HG03159 (cell line): ENCODE data around the gene WRAP73.

ENCODE experiments used
- ATAC-seq: cut with Tn5 transposase; IDR thresholded peaks from one replicate; pipeline ENCODE4 v1.9.1; 2021; ENCODE audit warnings: mild to moderate bottlenecking, moderate library complexity; ENCODE audit not compliant: unreplicated experiment

WRAP73 gene

GRCh38 chr1:3650248-3651025 is 534 bp upstream of the WRAP73 start:
- no peak for ATAC-seq

DNA sequence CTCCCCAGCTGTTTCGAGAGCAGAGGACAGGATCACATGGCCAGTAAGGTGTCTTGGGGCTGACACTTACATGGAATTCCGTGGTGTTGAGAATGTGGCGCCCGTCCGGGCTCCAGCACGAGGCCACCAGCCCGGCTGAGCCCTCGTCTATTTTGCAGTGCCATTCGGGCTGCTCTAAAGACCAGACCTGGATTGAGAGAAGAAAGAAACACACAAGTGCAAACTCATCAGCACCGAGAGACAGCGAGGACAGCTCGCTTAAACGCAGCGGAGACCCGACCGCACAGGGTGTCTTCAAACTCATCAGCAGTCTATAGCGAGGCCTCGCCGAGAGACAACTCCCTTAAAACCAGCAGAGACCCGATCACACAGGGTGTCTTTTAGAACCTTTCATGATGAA is 3.3 kb downstream of the WRAP73 start:
- ATAC-seq: no peak

GRCh38 chr1:3645666-3646355 is 4.1 kb downstream of the WRAP73 start:
- no peak for ATAC-seq

- ATAC-seq: no peak
Observed at GRCh38 chr1:3645247-3645646, 4.7 kb downstream of the WRAP73 start.

- no peak for ATAC-seq
Observed at GRCh38 chr1:3644273-3644672, 5.6 kb downstream of the WRAP73 start.

DNA sequence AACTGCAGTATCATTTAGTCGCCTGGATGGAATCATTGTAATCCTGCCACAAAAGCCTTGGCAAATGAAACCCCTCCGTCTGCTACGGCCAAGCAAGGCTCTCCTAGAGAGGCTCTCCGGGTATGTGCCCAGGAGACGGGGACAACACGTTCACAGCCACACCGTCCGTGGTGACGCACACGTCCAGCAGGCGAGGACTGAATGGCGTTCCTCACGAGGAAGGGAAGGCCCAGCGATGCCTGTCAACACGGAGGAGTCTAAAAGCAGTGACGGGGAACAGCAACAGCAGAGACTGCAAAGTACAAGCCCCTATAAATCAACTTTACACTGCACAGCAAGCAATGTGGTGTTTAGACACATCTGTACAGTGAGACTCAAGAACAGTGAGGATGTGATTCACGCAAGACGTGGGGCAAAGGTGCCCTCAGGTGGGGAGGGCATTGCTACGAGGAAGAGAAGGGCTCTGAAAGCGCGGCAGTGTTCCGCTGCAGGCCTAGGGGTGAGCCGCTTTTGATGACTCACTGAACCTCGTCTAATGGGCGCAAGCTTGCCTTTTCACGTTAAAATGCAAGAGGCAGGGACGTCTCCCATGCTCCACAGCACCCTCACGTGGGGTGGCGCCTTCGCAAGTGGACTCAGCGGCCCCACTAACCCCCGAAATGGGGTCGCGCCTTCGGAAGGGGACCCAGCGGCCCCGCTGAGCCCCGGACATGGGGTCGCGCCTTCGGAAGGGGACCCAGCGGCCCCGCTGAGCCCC is 6.8 kb downstream of the WRAP73 start:
- no peak for ATAC-seq

DNA sequence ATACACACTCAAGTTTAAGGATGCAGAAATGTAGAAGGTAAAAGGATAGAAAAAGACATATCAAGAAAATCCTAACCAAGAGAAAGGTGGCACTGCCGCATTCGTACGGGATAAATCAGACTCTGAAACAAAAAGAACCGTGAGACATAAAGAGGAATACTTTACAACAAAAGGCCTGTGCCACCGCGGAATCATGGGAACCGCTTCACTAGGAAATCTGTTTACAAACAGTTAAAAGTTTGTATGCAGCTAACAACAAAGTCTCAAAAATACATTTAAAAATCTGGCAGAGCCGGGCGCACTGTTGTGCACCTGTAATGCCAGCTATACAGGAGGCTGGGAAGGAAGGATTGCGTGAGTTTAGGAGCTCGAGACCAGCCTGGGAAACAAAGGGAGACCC is 8.1 kb downstream of the WRAP73 start:
- ATAC-seq: no peak

DNA sequence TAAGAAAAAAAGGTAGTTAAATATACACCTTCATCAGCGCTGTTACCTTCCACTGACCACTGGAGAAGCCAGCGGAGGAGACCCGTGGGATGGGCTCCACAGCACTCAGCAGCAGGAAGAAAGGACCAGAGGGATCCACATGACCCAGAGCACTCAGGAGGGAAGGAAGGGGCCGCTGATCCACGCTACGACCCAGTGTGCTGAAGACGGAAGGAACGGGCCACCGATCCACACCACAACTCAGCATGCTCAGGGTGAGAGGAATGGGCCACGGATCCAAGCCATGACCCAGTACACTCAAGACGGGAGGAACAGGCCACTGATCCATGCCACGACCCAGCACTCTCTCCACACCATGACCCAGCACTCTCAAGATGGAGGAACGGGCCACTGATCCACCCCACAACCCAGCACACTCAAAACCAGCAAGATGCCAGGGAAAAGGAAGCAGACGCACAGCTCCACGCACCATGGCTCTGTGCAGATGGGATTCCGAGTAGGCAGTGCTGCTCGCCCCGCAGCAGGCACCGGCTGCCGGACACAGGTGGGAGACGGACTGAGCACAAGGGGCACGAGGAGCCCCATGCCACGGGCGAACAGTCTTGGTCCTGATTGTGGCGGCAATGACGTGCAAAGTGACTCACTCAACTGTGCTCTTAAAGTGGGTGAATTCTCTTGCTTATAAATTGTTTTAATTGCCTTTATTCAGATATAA is 8.7 kb downstream of the WRAP73 start:
- ATAC-seq: no peak

GRCh38 chr1:3640121-3640837 is 9.6 kb downstream of the WRAP73 start:
- ATAC-seq: no peak

DNA sequence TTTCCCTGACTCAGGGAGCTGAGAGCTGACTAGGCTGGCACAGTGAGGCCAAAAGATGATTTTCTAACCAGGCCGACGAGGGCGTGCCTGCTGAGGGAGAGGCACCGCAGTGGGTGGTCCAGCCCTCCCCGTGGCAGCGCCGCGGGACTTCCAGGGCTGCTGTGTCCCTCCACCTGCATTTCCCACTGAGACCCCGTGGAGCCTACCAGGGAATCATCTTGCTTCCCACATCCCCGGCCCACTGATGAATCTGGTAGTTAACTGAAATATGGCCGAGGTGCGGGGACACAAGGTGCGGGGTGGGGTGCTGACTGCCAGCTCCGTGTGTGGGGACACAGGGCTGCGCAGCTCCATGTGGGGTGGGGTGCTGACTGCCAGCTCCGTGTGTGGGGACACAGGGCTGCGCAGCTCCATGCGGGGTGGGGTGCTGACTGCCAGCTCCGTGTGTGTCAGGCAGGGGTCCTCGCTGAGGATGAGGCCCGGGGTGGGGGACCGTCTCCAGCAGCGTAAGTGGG is 10.4 kb downstream of the WRAP73 start:
- ATAC-seq: no peak

GRCh38 chr1:3638676-3639075 is 11.2 kb downstream of the WRAP73 start:
- no peak for ATAC-seq

DNA sequence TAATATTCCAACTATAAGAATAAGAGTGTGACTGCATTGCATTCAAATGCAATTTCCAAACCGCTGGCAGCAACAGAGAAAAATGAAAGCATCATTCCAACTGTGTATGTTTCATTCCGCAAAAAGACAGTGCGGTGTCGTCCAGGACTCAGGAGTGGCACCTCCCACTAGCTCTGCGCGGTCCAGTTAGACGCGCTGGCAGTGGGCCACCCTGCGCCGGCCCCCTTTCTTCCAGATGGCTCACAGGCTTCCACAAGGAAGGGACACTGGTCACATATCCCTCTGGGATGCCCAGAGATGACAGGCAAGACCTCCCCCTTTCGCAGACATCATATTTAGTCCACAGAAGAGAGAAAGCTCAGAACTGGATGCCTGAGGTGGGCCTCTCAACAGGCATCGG is 11.9 kb downstream of the WRAP73 start:
- ATAC-seq: no peak

GRCh38 chr1:3636531-3636930 is 13.4 kb downstream of the WRAP73 start:
- no peak for ATAC-seq

GRCh38 chr1:3636080-3636479 is 13.8 kb downstream of the WRAP73 start:
- no peak for ATAC-seq

DNA sequence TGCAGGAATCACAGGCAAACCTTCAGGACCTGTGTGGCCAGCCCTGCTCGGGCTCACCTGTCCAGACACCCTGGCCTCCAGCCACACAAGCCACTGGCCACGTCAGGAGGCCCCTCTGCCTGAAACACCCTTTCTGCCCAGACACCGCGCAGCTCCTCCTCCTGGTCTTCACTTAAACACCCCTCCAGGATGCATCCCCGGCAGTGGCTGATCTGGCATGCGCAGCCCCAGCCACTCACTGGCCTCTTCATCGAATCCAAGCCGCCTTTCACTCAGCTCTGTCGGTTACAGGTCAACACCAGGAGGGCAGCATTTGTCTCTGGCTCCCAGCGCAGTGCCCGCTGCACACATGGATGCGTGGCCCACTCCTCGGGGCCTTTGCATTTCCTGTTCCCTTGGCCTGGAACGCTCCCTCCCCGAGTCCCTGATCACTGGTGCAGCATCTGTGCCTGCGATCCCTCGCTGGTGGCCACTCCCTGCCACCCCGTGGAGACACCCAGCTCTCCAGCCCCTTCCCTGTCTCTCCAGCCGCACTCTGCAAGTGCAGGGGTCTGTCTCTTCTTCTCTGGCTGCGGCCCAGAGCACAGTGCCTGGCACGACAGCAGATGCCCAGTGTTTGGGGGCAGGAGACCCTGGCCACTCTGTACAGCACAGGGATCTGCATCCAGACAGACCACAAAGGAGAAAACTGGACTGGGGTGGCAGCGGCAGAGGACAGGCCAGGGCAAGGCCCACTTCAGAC is 15.7 kb downstream of the WRAP73 start:
- no peak for ATAC-seq

DNA sequence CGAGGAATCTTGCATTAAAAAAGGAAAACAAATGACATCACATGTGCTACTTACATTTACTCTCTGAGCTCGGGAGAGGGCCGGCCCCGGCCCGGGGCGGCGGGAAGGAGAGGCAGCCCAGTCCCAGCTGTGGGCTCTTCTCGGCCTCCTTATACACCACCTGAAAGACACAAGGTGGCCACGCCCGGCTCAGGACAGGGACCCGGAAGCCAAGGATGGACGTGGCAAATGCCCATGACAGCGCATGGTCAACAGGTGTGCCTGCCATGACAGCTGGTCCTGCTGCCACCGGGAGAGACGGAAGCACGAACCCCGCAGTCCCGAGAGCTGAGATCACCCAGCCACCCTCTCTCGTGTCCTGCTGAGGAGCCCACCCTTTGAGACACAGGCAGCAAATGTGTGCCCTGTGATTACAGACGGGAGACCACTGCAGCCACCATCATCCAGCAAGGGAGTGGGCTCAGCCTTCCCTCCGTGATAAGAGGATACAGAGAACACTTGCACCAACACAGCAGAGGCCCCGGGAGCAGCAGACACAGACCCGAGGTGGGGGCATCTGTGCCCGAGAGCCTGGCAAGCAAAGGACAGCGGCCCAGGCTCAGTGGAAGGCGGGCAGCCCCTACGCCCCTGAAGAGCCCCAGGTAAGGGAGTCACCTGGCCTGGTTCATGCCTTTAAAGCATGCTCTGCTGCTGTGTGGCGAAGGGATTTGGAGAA is 16.4 kb downstream of the WRAP73 start:
- no peak for ATAC-seq

GRCh38 chr1:3632716-3633343 is 17.1 kb downstream of the WRAP73 start:
- ATAC-seq: no peak

DNA sequence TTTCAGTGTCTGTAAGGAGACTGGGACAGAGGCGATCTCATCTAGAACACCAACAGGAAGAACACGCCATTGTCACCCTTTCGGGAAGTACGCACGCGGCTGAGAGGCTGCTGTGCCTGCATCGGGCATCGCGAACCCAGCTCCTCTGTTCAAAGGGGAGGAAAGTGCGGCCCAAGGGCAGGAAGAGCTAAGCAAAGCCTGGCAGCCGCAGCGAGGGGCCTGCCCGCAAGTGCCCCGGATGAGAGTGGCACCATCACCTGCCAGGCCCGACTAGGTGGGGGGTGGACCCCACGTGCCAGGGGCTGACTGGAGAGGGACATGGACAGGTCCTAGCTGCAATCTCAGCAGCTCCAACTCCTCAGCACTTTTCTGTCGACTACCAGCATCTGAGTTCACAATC is 17.6 kb downstream of the WRAP73 start:
- ATAC-seq: no peak
